ENCODE measurements around the gene EIF3J.

The EIF3J gene

DNA sequence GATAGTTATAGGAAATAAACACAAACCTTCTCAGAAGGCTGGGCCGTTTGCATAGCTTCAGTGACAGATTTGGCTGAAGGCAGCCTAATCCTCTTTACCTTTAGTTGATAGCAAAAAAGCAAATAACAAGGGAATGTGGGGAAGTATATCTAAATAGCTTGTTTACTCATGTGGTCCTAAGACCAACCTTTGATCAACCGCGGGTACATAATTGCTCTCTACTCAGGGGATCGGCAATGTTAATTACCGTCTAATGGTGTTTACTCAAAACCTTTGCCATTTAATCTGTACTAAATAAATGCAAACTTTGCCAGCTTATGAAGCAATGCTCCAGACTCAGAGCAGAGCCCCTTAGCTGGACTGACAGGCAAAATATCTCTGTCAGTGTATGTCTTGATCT lies 51.6 kb downstream of the EIF3J start:
- Histone ChIP-seq H3K36me3 (ENCODE audit: control insufficient read depth, insufficient read depth, low read length) (peaks cover 44% of the 10 kb centered on the region), H3K27ac (ENCODE audit: insufficient read depth, low read length, poor library complexity, severe bottlenecking) (no peak overlapping the region), H3K9me3 (ENCODE audit: control insufficient read depth, low read length) (no peaks in the 10 kb centered on the region), H3K27me3 (replicated peaks; ENCODE audit: control insufficient read depth, insufficient read depth, low read length, poor library complexity, severe bottlenecking) (no peaks in the 10 kb centered on the region), H3K4me1 (ENCODE audit: control insufficient read depth, insufficient read depth, low read length, poor library complexity, severe bottlenecking) (no peaks in the 10 kb centered on the region), H3K4me3 (ENCODE audit: insufficient read depth, low read depth, low read length, poor library complexity, severe bottlenecking) (no peak overlapping the region)
- no peak for DNase-seq

DNA sequence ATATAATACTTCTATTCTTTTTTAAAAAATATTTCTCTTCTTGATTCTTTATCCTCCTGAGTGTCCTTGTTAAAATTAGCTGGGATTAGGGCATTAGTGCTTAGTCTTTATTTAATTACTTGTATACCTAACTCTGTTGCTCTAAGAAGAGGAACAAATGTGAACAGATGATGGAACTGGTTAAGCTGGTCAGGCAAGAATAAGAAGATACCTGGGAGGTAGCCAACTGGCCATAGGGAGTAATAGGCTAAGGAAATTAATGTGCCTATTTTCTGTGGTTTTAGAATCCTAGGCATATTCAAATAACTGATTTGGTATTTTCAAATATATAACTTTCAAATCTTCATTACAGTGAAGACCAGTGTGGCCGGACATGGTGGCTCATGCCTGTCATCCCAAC lies 54.4 kb downstream of the EIF3J start:
- Histone ChIP-seq H3K27me3 (replicated peaks; ENCODE audit: control insufficient read depth, insufficient read depth, low read length, poor library complexity, severe bottlenecking) (no peaks in the 10 kb centered on the region), H3K9me3 (ENCODE audit: control insufficient read depth, low read length) (no peaks in the 10 kb centered on the region), H3K4me1 (ENCODE audit: control insufficient read depth, insufficient read depth, low read length, poor library complexity, severe bottlenecking) (no peaks in the 10 kb centered on the region), H3K27ac (ENCODE audit: insufficient read depth, low read length, poor library complexity, severe bottlenecking) (no peak overlapping the region), H3K36me3 (ENCODE audit: control insufficient read depth, insufficient read depth, low read length) (peaks cover 43% of the 10 kb centered on the region), H3K4me3 (ENCODE audit: insufficient read depth, low read depth, low read length, poor library complexity, severe bottlenecking) (no peak overlapping the region)
- DNase-seq: no peak

DNA sequence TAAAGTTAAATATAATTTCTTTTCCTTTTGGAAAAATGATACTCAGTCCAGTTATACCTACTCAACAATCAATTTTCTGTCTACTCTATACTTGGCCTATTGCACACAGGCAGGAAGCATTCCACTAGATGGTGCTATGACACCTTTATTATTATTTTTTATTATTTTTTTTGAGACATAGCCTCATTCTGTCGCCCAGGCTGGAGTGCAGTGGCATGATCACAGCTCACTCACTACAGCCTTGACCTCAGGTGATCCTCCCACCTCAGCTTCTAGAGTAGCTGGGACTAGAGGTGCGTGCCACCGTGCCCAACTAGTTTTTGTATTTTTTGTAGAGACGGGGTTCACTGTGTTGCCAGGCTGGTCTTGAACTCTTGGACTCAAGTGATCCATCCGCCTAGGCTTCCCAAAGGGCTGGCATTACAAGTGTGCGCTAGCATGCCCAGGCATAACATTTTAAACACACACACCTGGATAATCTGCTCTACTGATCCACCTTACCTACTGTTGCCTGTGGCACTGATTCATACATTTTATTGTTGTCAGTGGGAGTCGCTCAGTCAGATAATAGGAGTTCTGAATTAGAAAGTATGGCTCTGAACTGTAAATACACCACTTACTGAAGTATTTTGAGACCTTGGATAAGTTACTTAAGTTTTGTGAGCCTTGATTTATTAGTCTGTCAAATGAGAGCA lies 56.2 kb downstream of the EIF3J start:
- Histone ChIP-seq H3K9me3 (ENCODE audit: control insufficient read depth, low read length) (no peaks in the 10 kb centered on the region), H3K4me3 (ENCODE audit: insufficient read depth, low read depth, low read length, poor library complexity, severe bottlenecking) (no peak overlapping the region), H3K4me1 (ENCODE audit: control insufficient read depth, insufficient read depth, low read length, poor library complexity, severe bottlenecking) (no peaks in the 10 kb centered on the region), H3K27ac (ENCODE audit: insufficient read depth, low read length, poor library complexity, severe bottlenecking) (no peak overlapping the region), H3K36me3 (ENCODE audit: control insufficient read depth, insufficient read depth, low read length) (peaks cover 48% of the 10 kb centered on the region), H3K27me3 (replicated peaks; ENCODE audit: control insufficient read depth, insufficient read depth, low read length, poor library complexity, severe bottlenecking) (no peaks in the 10 kb centered on the region)
- peak in 1 of 3 donors; percentile 13 for DNase-seq

DNA sequence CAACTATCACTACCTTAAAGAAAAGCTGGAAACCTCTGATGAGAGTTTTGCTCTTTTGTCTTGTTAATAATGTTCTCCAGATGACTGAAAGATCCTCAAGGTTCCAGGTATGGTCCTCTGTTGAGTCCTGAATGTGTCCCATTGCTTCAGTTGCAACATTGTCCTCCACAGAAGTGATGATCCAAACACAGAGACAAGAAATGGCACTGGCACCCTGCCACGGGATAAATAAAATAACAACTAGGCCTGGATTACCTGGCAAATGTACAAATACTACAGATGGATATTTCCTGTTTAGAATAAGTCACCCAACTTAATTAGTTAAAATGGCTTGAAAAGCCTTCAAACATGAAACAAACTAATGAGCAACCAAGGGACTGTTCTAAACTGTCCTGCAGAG lies 58.3 kb downstream of the EIF3J start:
- Histone ChIP-seq H3K36me3 (ENCODE audit: control insufficient read depth, insufficient read depth, low read length) (peaks cover 39% of the 10 kb centered on the region), H3K4me3 (ENCODE audit: insufficient read depth, low read depth, low read length, poor library complexity, severe bottlenecking) (no peak overlapping the region), H3K27ac (ENCODE audit: insufficient read depth, low read length, poor library complexity, severe bottlenecking) (no peak overlapping the region), H3K4me1 (ENCODE audit: control insufficient read depth, insufficient read depth, low read length, poor library complexity, severe bottlenecking) (no peaks in the 10 kb centered on the region), H3K27me3 (replicated peaks; ENCODE audit: control insufficient read depth, insufficient read depth, low read length, poor library complexity, severe bottlenecking) (no peaks in the 10 kb centered on the region), H3K9me3 (ENCODE audit: control insufficient read depth, low read length) (no peaks in the 10 kb centered on the region)
- no peak for DNase-seq

DNA sequence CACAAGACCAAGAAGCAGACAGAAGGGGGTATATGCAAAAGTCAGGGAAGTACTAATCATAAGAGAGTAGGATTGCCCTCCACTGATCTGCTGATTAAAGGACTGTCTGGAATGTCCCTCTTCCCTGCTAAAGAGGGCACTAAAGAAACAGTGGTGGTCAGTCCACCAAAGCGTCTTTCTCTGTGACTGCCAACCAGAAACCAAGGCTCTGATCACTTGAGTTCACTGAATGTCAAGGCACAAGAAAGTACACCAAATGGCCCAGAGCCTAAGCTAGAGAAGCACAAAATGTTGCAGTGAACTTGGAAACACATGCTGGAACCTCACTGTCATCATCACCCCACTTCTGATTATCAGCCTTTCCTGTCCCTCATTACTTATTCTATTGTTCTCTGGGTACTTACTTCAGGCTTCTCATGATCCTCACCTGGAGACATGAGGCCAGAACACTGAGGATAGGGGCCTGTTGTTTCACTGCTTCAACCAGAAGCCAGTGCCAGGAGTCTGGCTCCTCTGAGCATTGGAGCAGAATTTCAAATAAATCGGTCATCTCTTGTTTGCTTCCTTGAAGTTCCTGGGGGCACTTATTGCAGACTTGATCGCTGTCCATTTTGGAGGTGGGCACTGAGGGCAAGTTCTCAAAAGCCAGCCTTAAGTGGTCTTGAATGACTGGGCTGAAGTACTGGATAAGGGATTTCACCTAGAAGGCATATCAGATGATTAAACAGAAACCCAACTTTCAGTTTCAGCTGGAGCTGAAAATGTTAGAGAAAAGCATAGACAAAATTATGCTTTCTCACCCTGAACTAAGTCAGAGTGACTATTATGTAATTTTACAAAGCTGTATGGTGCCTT lies 58.9 kb downstream of the EIF3J start:
- no peaks in the 10 kb centered on the region for H3K27me3 ChIP-seq (replicated peaks; ENCODE audit: control insufficient read depth, insufficient read depth, low read length, poor library complexity, severe bottlenecking)
- no peak overlapping the region for H3K4me3 ChIP-seq (ENCODE audit: insufficient read depth, low read depth, low read length, poor library complexity, severe bottlenecking)
- H3K36me3 ChIP-seq (ENCODE audit: control insufficient read depth, insufficient read depth, low read length): peaks cover 37% of the 10 kb centered on the region
- no peaks in the 10 kb centered on the region for H3K4me1 ChIP-seq (ENCODE audit: control insufficient read depth, insufficient read depth, low read length, poor library complexity, severe bottlenecking)
- DNase-seq: no peak
- peak overlapping the region; percentile 18 for H3K27ac ChIP-seq (ENCODE audit: insufficient read depth, low read length, poor library complexity, severe bottlenecking)
- no peaks in the 10 kb centered on the region for H3K9me3 ChIP-seq (ENCODE audit: control insufficient read depth, low read length)

DNA sequence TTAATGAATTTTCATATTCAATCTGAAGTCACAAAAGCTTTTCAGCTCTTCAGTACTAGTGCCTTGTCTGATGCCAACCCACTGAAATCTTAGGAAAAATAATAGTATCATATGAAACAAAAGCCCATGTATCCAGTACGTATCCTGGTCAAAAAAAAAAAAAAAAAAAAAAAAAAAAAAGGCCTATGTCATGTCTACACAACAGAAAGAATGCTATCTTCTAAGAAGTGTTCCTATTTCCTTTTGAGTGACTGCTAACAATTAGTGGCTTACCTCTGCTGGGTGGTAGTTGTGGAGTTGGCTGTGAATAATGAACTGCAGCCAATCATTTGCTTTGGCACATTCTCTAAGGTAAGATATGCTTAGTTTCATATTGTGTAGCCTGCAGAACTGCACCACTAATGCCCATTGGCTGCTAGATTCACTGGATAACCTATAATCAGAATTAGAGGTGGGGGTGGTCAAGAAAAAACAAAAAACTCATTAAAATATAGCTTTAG lies 59.6 kb downstream of the EIF3J start:
- no peaks in the 10 kb centered on the region for H3K9me3 ChIP-seq (ENCODE audit: control insufficient read depth, low read length)
- H3K4me1 ChIP-seq (ENCODE audit: control insufficient read depth, insufficient read depth, low read length, poor library complexity, severe bottlenecking): no peaks in the 10 kb centered on the region
- H3K4me3 ChIP-seq (ENCODE audit: insufficient read depth, low read depth, low read length, poor library complexity, severe bottlenecking): no peak overlapping the region
- no peak for DNase-seq
- peaks cover 31% of the 10 kb centered on the region for H3K36me3 ChIP-seq (ENCODE audit: control insufficient read depth, insufficient read depth, low read length)
- H3K27ac ChIP-seq (ENCODE audit: insufficient read depth, low read length, poor library complexity, severe bottlenecking): peak overlapping the region; percentile 18
- H3K27me3 ChIP-seq (replicated peaks; ENCODE audit: control insufficient read depth, insufficient read depth, low read length, poor library complexity, severe bottlenecking): no peaks in the 10 kb centered on the region

DNA sequence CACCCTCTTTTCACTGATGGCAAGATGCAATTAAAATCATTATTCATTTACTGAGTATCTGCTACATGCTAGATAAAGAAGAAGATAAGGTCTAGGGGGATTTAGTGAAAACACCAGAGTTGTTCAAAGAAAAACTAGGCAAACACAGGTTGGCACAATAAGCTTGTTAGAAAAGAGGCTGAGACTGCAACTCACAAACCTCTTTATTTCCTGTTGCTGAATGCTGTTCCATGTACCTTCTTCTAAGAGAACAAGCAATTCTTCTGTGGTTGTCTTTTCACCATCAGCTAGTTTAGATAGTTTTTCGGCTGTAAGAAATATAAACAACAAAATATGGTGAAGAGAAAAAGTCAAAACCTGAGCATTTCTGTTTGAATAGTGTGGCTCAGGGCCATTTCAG lies 61.1 kb downstream of the EIF3J start:
- Histone ChIP-seq H3K9me3 (ENCODE audit: control insufficient read depth, low read length) (no peaks in the 10 kb centered on the region), H3K4me3 (ENCODE audit: insufficient read depth, low read depth, low read length, poor library complexity, severe bottlenecking) (no peak overlapping the region), H3K27me3 (replicated peaks; ENCODE audit: control insufficient read depth, insufficient read depth, low read length, poor library complexity, severe bottlenecking) (no peaks in the 10 kb centered on the region), H3K36me3 (ENCODE audit: control insufficient read depth, insufficient read depth, low read length) (peaks cover 24% of the 10 kb centered on the region), H3K27ac (ENCODE audit: insufficient read depth, low read length, poor library complexity, severe bottlenecking) (no peak overlapping the region), H3K4me1 (ENCODE audit: control insufficient read depth, insufficient read depth, low read length, poor library complexity, severe bottlenecking) (no peaks in the 10 kb centered on the region)
- DNase-seq: no peak

DNA sequence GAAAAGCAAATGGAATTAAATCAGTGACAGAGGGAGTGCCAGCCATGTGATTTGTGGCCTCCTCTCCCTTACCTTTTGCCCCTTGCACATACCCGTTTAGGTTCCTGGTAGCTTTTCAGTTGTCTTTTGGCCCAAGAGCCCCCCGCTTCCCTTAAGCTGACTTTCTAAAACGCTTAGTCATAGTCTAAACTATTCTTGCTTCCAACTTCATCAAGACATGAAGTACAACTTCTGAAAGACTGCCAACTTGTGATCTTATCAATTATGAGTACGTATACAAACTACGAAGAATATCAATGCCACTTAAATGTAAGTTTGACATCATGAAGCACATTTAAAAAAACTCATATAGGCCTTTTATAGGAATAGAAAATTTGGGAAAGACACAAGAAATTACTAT lies 61.9 kb downstream of the EIF3J start:
- DNase-seq: no peak
- Histone ChIP-seq H3K27me3 (replicated peaks; ENCODE audit: control insufficient read depth, insufficient read depth, low read length, poor library complexity, severe bottlenecking) (no peaks in the 10 kb centered on the region), H3K9me3 (ENCODE audit: control insufficient read depth, low read length) (no peaks in the 10 kb centered on the region), H3K27ac (ENCODE audit: insufficient read depth, low read length, poor library complexity, severe bottlenecking) (no peak overlapping the region), H3K36me3 (ENCODE audit: control insufficient read depth, insufficient read depth, low read length) (peaks cover 25% of the 10 kb centered on the region), H3K4me1 (ENCODE audit: control insufficient read depth, insufficient read depth, low read length, poor library complexity, severe bottlenecking) (no peaks in the 10 kb centered on the region), H3K4me3 (ENCODE audit: insufficient read depth, low read depth, low read length, poor library complexity, severe bottlenecking) (no peak overlapping the region)

DNA sequence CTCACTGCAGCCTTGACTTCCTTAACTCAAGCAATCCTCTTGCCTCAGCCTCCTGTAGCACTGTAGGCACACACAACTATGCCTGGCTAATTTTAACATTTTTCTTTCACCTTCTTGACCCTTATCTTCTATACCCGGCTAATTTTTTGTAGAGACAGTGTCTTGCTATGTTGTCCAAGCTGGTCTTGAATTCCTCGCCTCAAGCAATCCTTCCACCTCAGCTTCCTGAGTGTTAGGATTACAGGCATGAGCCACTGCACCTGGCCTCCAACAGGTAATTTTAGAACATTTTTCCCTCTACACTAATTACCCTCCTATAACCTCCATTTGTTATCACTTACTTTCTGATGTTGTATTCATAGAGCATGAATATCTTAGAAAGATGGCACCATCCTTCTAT lies 66.2 kb downstream of the EIF3J start:
- H3K27me3 ChIP-seq (replicated peaks; ENCODE audit: control insufficient read depth, insufficient read depth, low read length, poor library complexity, severe bottlenecking): no peaks in the 10 kb centered on the region
- H3K9me3 ChIP-seq (ENCODE audit: control insufficient read depth, low read length): no peaks in the 10 kb centered on the region
- no peak overlapping the region for H3K4me3 ChIP-seq (ENCODE audit: insufficient read depth, low read depth, low read length, poor library complexity, severe bottlenecking)
- DNase-seq: no peak
- H3K4me1 ChIP-seq (ENCODE audit: control insufficient read depth, insufficient read depth, low read length, poor library complexity, severe bottlenecking): no peaks in the 10 kb centered on the region
- H3K36me3 ChIP-seq (ENCODE audit: control insufficient read depth, insufficient read depth, low read length): peaks cover 29% of the 10 kb centered on the region
- H3K27ac ChIP-seq (ENCODE audit: insufficient read depth, low read length, poor library complexity, severe bottlenecking): no peak overlapping the region

DNA sequence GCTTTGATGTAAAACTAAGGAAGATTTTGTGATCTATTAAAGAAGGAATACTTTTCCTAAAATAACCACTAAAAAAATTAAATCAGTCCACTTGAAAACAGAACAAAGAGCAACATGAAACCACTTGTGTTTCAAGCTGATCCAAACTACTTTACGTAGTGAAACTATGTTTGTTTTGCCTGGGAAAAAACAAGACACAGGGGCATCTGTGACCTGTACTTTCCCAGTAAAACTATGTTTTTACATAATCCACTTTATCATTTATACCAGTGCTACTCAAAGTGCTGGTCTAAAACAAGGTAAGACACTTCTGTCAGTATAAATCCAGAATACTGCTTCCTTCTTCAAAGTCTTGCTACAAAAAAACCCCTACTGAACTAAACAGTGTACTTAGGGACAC lies 69.8 kb downstream of the EIF3J start:
- Histone ChIP-seq H3K4me3 (ENCODE audit: insufficient read depth, low read depth, low read length, poor library complexity, severe bottlenecking) (no peak overlapping the region), H3K27me3 (replicated peaks; ENCODE audit: control insufficient read depth, insufficient read depth, low read length, poor library complexity, severe bottlenecking) (no peaks in the 10 kb centered on the region), H3K4me1 (ENCODE audit: control insufficient read depth, insufficient read depth, low read length, poor library complexity, severe bottlenecking) (no peaks in the 10 kb centered on the region), H3K27ac (ENCODE audit: insufficient read depth, low read length, poor library complexity, severe bottlenecking) (no peak overlapping the region), H3K9me3 (ENCODE audit: control insufficient read depth, low read length) (no peaks in the 10 kb centered on the region), H3K36me3 (ENCODE audit: control insufficient read depth, insufficient read depth, low read length) (peaks cover 37% of the 10 kb centered on the region)
- no peak for DNase-seq

Measured in effector memory CD4-positive, alpha-beta T cell (primary cell).